Transverse colon (tissue), 3 donors: ENCODE data around the gene PLXNA2.

Source experiments
- POLR2A ChIP-seq: fragments of 450-650 bp; IDR thresholded peaks from one replicate; pipeline ENCODE4 v1.6.1; 2016; ENCODE audit warnings: antibody characterized with exemption, mild to moderate bottlenecking, moderate library complexity
- POLR2AphosphoS5 ChIP-seq, 3 donors: sonication (generic); formaldehyde crosslinking; IDR thresholded peaks; one replicate each; pipeline ENCODE4 v1.6.1; 2016; ENCODE audit warnings: antibody characterized with exemption in 3 of 3

DNA sequence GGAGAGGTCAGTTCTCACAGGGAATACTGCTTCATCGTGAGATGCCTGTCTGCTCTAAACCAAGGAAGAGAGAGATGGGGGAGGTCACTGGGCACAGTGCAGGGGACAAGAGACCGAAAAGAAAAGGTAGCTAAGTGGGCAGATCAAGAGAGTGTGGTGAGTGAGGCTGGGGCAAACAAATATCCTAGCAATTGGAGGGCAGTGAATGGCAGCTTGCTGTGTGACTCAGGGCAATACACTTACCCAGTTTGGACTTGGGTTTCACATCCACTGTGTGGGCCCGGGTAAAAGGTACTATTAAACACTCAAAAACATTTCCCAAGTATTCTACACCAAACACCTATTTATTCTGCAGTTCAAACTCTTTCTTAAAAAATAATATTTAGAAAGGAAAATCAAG, 10.2 kb downstream of the PLXNA2 start:
- TF ChIP-seq POLR2A (no peak), POLR2AphosphoS5 (IDR thresholded peaks at IDR 0.05) (no peak)
